Gastroesophageal sphincter (tissue), 3 donors: ENCODE results near the gene SALL1.

Experiments
- EP300 ChIP-seq: sonication (generic); formaldehyde crosslinking; IDR thresholded peaks from one replicate; pipeline ENCODE4 v1.6.1; 2017; ENCODE audit warnings: antibody characterized with exemption, mild to moderate bottlenecking
- POLR2A ChIP-seq, 2 donors: fragments of 450-650 bp; IDR thresholded peaks; one replicate each; pipeline ENCODE4 v1.6.1; 2017; ENCODE audit warnings: antibody characterized with exemption in 2 of 2, mild to moderate bottlenecking in 2 of 2, moderate library complexity in 1 of 2
- POLR2AphosphoS5 ChIP-seq: sonication (generic); formaldehyde crosslinking; IDR thresholded peaks from one replicate; pipeline ENCODE4 v1.6.1; 2017; ENCODE audit warnings: antibody characterized with exemption
- TF ChIP-seq, protein P1 (sequence below), 4 experiments: fragments of 200-600 bp in 2 of 4; fragments of 450-650 bp in 2 of 4; sonication (generic) in 1 of 4; IDR thresholded peaks; one replicate each; pipeline ENCODE4 v1.5.1; 2017 to 2019; ENCODE audit warnings: antibody characterized with exemption in 4 of 4, mild to moderate bottlenecking in 2 of 4, moderate library complexity in 2 of 4

DNA sequence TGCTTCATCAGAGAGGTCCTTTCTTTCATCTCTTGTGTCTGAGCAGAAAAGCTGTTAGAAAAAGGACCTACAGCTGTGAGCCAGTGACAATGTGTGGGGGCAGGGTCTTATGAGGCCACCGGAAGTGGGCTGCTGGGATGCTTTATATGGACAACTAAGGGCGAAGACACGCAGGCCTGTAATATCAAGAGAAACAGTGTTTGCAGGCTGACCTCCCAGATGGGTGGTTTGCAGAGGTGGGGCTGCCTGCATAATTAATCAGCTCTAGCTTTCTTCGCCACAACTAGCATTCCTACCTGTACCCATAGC, 30.4 kb upstream of the SALL1 start:
- TF ChIP-seq, protein P1, sequence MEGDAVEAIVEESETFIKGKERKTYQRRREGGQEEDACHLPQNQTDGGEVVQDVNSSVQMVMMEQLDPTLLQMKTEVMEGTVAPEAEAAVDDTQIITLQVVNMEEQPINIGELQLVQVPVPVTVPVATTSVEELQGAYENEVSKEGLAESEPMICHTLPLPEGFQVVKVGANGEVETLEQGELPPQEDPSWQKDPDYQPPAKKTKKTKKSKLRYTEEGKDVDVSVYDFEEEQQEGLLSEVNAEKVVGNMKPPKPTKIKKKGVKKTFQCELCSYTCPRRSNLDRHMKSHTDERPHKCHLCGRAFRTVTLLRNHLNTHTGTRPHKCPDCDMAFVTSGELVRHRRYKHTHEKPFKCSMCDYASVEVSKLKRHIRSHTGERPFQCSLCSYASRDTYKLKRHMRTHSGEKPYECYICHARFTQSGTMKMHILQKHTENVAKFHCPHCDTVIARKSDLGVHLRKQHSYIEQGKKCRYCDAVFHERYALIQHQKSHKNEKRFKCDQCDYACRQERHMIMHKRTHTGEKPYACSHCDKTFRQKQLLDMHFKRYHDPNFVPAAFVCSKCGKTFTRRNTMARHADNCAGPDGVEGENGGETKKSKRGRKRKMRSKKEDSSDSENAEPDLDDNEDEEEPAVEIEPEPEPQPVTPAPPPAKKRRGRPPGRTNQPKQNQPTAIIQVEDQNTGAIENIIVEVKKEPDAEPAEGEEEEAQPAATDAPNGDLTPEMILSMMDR (IDR thresholded peaks at IDR 0.05) = no peak
- TF ChIP-seq POLR2A (IDR thresholded peaks at IDR 0.05) (no peak), POLR2AphosphoS5 (no peak), EP300 (no peak)
